Measurements from ENCODE around the gene RBMS1.

DNA sequence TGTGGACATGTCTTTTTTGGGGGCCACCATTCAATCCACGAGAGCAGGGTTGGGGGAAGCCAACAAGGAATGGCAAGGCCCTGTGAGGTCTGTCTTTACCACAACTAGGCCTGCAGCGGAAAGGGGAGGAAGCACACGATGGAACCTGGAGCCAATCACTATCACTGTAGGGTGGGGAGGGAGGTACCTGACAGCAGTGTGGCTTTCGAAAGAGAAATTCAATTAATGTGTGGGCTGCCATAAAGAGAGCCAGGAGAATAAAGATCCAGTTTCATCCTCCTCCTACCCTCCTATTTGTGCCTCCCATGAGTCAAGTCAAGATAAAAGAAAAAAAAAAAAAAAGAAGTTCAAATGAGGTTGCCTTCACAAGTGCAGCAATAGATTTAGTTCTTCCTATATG is 18.9 kb upstream of the RBMS1 start:
- TF ChIP-seq POLR2A (IDR thresholded peaks at IDR 0.05), result no peak
- TF ChIP-seq, protein P1, sequence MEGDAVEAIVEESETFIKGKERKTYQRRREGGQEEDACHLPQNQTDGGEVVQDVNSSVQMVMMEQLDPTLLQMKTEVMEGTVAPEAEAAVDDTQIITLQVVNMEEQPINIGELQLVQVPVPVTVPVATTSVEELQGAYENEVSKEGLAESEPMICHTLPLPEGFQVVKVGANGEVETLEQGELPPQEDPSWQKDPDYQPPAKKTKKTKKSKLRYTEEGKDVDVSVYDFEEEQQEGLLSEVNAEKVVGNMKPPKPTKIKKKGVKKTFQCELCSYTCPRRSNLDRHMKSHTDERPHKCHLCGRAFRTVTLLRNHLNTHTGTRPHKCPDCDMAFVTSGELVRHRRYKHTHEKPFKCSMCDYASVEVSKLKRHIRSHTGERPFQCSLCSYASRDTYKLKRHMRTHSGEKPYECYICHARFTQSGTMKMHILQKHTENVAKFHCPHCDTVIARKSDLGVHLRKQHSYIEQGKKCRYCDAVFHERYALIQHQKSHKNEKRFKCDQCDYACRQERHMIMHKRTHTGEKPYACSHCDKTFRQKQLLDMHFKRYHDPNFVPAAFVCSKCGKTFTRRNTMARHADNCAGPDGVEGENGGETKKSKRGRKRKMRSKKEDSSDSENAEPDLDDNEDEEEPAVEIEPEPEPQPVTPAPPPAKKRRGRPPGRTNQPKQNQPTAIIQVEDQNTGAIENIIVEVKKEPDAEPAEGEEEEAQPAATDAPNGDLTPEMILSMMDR (IDR thresholded peaks at IDR 0.05), result no peak

Data from vagina (tissue), 2 donors.